B cell (primary cell): ENCODE measurements around the gene WDR5. TPM values are rescaled to one million over a fixed set of nuclear protein-coding genes. Genes with fewer than 3 reads are reported as not detected.

ENCODE experiments used
- ATAC-seq: fragments of 200-7000 bp; cut with Tn5 transposase; one replicate; pipeline ENCODE4 v1.10.0; 2021; ENCODE audit warnings: low read depth, mild to moderate bottlenecking, moderate number of reproducible peaks, moderate library complexity
- CTCF ChIA-PET: fragments of 350-600 bp; sonication (Branson Sonifier 250); formaldehyde crosslinking; loops from one replicate; lab custom pipeline; 2021; ENCODE audit warnings: antibody characterized with exemption, inconsistent platforms; lab: Charles Lee
- POLR2A ChIA-PET: fragments of 350-600 bp; sonication (Branson Sonifier 250); formaldehyde crosslinking; loops from one replicate; lab custom pipeline; 2021; ENCODE audit warnings: antibody characterized with exemption; lab: Charles Lee
- DNase-seq: peaks from one replicate; pipeline ENCODE4 v3.0.0; 2013
- H2AFZ ChIP-seq: 2 replicates; pipeline ENCODE4 v1.6.1; 2012; ENCODE audit warnings: mild to moderate bottlenecking, low read depth, low read length; ENCODE audit not compliant: insufficient read depth, poor library complexity, severe bottlenecking
- H3K27ac ChIP-seq, 2 donors: 1 replicate in 1 of 2; 2 replicates in 1 of 2; pipeline ENCODE4 v1.5.1; 2012 to 2013; ENCODE audit warnings: low read length in 2 of 2, mild to moderate bottlenecking in 2 of 2, moderate library complexity in 1 of 2
- H3K27me3 ChIP-seq, 4 experiments: fragments of 200-600 bp in 1 of 4; sonication (generic) in 1 of 4; replicated peaks in 1 of 4; 1 replicate in 2 of 4; 2 replicates in 2 of 4; pipeline versions ENCODE4 v1.6.1 to v1.7.0; 2013 to 2016; ENCODE audit warnings: low read length in 3 of 4, mild to moderate bottlenecking in 2 of 4, mixed read lengths in 1 of 4, moderate library complexity in 1 of 4; ENCODE audit not compliant: insufficient read depth in 4 of 4, control insufficient read depth in 3 of 4; ENCODE audit errors: control extremely low read depth in 1 of 4
- H3K36me3 ChIP-seq, 2 experiments: replicated peaks in 1 of 2; 1 replicate in 1 of 2; 2 replicates in 1 of 2; pipeline versions ENCODE4 v1.6.1 to v1.7.1; 2013; ENCODE audit warnings: low read length in 1 of 2; ENCODE audit not compliant: insufficient read depth in 2 of 2, control insufficient read depth in 1 of 2; ENCODE audit errors: control extremely low read depth in 1 of 2, extremely low read depth in 1 of 2
- H3K4me1 ChIP-seq, 2 donors: fragments of 200-600 bp in 1 of 2; sonication (generic) in 1 of 2; 1 replicate in 1 of 2; 2 replicates in 1 of 2; pipeline versions ENCODE4 v1.5.1 to v1.6.1; 2013 to 2017; ENCODE audit warnings: low read length in 2 of 2; ENCODE audit not compliant: control insufficient read depth in 2 of 2, insufficient read depth in 2 of 2
- H3K4me2 ChIP-seq: replicated peaks from 2 replicates; pipeline ENCODE3; 2012; ENCODE audit warnings: mild to moderate bottlenecking, low read depth, low read length; ENCODE audit not compliant: poor library complexity, severe bottlenecking
- H3K4me3 ChIP-seq, 5 experiments: fragments of 200-600 bp in 1 of 5; sonication (generic) in 1 of 5; 1 replicate in 3 of 5; 2 replicates in 2 of 5; pipeline versions ENCODE4 v1.5.1 to v1.7.0; 2011 to 2016; ENCODE audit warnings: low read length in 4 of 5, mild to moderate bottlenecking in 4 of 5, low read depth in 2 of 5, control low read depth in 1 of 5, moderate library complexity in 1 of 5; ENCODE audit not compliant: insufficient read depth in 1 of 5; ENCODE audit errors: control extremely low read depth in 1 of 5, extremely low read depth in 1 of 5
- H3K79me2 ChIP-seq: fragments of 200-600 bp; sonication (generic); one replicate; pipeline ENCODE4 v1.6.0; 2016; ENCODE audit warnings: low read length; ENCODE audit not compliant: control insufficient read depth, insufficient read depth
- H3K9ac ChIP-seq: fragments of 200-600 bp; sonication (generic); 2 replicates; pipeline ENCODE4 v1.6.1; 2017; ENCODE audit warnings: mild to moderate bottlenecking, low read length, moderate library complexity
- H3K9me3 ChIP-seq, 3 donors: one replicate each; pipeline versions ENCODE4 v1.6.1 to v1.7.1; 2013; ENCODE audit warnings: low read length in 2 of 3; ENCODE audit not compliant: control insufficient read depth in 2 of 3, insufficient read depth in 1 of 3; ENCODE audit errors: control extremely low read depth in 1 of 3
- H4K20me1 ChIP-seq: 2 replicates; pipeline ENCODE4 v1.6.0; 2012; ENCODE audit warnings: mild to moderate bottlenecking, low read length; ENCODE audit not compliant: insufficient read depth, control insufficient read depth, poor library complexity, severe bottlenecking
- H3K27ac Mint-ChIP-seq: one replicate; pipeline ENCODE4 v1.8.0; 2021; ENCODE audit warnings: mixed read lengths
- H3K27me3 Mint-ChIP-seq: one replicate; pipeline ENCODE4 v1.8.0; 2021; ENCODE audit warnings: mixed read lengths
- H3K4me1 Mint-ChIP-seq: one replicate; pipeline ENCODE4 v1.8.0; 2021; ENCODE audit warnings: mixed read lengths
- H3K4me3 Mint-ChIP-seq: one replicate; pipeline ENCODE4 v1.8.0; 2021; ENCODE audit warnings: mixed read lengths
- H3K9me3 Mint-ChIP-seq: one replicate; pipeline ENCODE4 v1.8.0; 2022; ENCODE audit warnings: mixed read lengths; ENCODE audit not compliant: insufficient read depth
- EZH2 ChIP-seq: IDR thresholded peaks from 2 replicates; pipeline ENCODE4 v1.6.1; 2012; ENCODE audit warnings: borderline replicate concordance, low read depth, mild to moderate bottlenecking, moderate library complexity, low read length; ENCODE audit not compliant: insufficient read depth, poor library complexity, severe bottlenecking
- WGBS: methylation state at CpG from one replicate; pipeline ENCODE4 v1.1.5; 2013; ENCODE audit warnings: missing lambda C conversion rate; ENCODE audit not compliant: insufficient coverage; 5-methylcytosine and 5-hydroxymethylcytosine counted together
- intact Hi-C: fragments of 100-400 bp; cut with micrococcal nuclease; formaldehyde crosslinking; loops from one replicate; pipeline ENCODE4 v1.10.0; 2022
- polyA plus RNA-seq: library from polyadenylated mRNA; depleted of rRNA; stranded (reverse); fragments of >200 nt; gene quantifications from 2 replicates; pipeline ENCODE4 v1.2.3, GENCODE V29; 2012
- total RNA-seq, 2 donors: library from RNA; stranded (reverse); fragments of 120-200 nt in 1 of 2; gene quantifications; 1 replicate in 1 of 2; 2 replicates in 1 of 2; pipeline versions ENCODE4 v1.2.3 to v1.2.4, GENCODE V29; 2013 to 2022
- TF ChIP-seq, protein P1 (sequence below): fragments of 200-600 bp; IDR thresholded peaks from one replicate; pipeline ENCODE4 v1.8.0; 2022; ENCODE audit warnings: antibody characterized with exemption, mild to moderate bottlenecking

Gene WDR5
- total and polyA plus RNA-seq, 2 donors (not counting 1 experiment from before 2014, with no cell fraction given) = 18.0 to 23.8 TPM

GRCh38 chr9:134170532-134171315 lies 34.8 kb downstream of the WDR5 start:
- no peak overlapping the region for H3K27ac ChIP-seq
- H3K27ac Mint-ChIP-seq = no peak overlapping the region
- H4K20me1 ChIP-seq = no peaks in the 10 kb centered on the region
- no peak overlapping the region for H3K4me3 ChIP-seq
- DNase-seq (peak; percentile 59), ATAC-seq (no peak)
- H3K4me2 ChIP-seq = no peak overlapping the region
- H3K4me1 ChIP-seq = peaks cover 19 to 23% of the 10 kb centered on the region in 2 donors
- CTCF ChIA-PET = interaction anchor here (0.5 to 5.9 kb wide), 24 partner anchors 9 to 1242 kb away, joined by 3 to 94 read pairs (median 4); no protein-coding TSS in a partner anchor
- no peaks in the 10 kb centered on the region for H3K9me3 Mint-ChIP-seq
- no peak overlapping the region for H3K9ac ChIP-seq
- TF ChIP-seq, protein P1, sequence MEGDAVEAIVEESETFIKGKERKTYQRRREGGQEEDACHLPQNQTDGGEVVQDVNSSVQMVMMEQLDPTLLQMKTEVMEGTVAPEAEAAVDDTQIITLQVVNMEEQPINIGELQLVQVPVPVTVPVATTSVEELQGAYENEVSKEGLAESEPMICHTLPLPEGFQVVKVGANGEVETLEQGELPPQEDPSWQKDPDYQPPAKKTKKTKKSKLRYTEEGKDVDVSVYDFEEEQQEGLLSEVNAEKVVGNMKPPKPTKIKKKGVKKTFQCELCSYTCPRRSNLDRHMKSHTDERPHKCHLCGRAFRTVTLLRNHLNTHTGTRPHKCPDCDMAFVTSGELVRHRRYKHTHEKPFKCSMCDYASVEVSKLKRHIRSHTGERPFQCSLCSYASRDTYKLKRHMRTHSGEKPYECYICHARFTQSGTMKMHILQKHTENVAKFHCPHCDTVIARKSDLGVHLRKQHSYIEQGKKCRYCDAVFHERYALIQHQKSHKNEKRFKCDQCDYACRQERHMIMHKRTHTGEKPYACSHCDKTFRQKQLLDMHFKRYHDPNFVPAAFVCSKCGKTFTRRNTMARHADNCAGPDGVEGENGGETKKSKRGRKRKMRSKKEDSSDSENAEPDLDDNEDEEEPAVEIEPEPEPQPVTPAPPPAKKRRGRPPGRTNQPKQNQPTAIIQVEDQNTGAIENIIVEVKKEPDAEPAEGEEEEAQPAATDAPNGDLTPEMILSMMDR = no peak
- no peak for TF ChIP-seq EZH2
- peaks cover 0 to 7% (median 2%) of the 10 kb centered on the region in 3 donors for H3K9me3 ChIP-seq
- POLR2A ChIA-PET = no interaction called here
- no peak overlapping the region for H3K4me3 Mint-ChIP-seq
- H3K27me3 Mint-ChIP-seq = no peaks in the 10 kb centered on the region
- H3K4me1 Mint-ChIP-seq = peaks cover 20% of the 10 kb centered on the region
- 36% methylated on average over 14 of the region's 17 CpGs for WGBS
- H3K79me2 ChIP-seq = peaks cover 3% of the 10 kb centered on the region
- no peaks in the 10 kb centered on the region for H3K27me3 ChIP-seq
- no peak overlapping the region for H2AFZ ChIP-seq
- H3K36me3 ChIP-seq = no peaks in the 10 kb centered on the region
- intact Hi-C loops = loop anchor here (5.0 kb wide), 1 partner anchor 72 kb away; no protein-coding TSS in a partner anchor
